ENCODE data around the gene OLFM2.
"Not testable (repeated sequence)": the region's sequence is repeated elsewhere in the genome, so short reads cannot be mapped to it uniquely, and the experiment has no call there.

OLFM2 gene

GRCh38 chr19:9936326-9937000 is at the start of gene OLFM2:
OLFM2 (minus strand) TSS chr19:9936515; CDS start chr19:9936366, 149 bp downstream.
- no peak for DNase-seq

- no peak for DNase-seq
Observed at GRCh38 chr19:9981406-9982260, 45.3 kb upstream of the OLFM2 start.

GRCh38 chr19:9972103-9972502 is 35.8 kb upstream of the OLFM2 start:
- no peak for DNase-seq

- DNase-seq, result no peak
Observed at GRCh38 chr19:9971166-9971897, 35.0 kb upstream of the OLFM2 start.

DNA sequence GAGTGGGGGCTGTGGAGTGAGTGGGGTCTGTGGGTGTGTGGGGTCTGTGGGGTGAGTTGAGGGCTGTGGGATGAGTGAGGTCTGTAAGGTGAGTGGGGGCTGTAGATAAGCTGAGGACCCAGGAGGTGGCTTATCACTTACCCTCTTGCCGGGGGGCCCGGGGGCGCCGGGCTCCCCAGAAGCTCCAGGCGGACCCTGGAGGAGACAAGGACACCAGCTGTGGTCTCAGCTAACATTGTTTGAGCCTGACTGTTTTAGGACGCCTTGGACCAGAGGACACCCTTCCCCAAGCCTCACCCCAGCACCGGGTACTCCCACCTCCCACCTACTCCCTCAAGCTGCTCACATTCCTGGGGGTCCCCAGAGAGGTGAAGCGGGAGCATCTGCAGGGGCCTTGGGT is 34.2 kb upstream of the OLFM2 start:
- DNase-seq, result no peak

- no peak for DNase-seq
Observed at GRCh38 chr19:9969688-9969975, 33.3 kb upstream of the OLFM2 start.

DNA sequence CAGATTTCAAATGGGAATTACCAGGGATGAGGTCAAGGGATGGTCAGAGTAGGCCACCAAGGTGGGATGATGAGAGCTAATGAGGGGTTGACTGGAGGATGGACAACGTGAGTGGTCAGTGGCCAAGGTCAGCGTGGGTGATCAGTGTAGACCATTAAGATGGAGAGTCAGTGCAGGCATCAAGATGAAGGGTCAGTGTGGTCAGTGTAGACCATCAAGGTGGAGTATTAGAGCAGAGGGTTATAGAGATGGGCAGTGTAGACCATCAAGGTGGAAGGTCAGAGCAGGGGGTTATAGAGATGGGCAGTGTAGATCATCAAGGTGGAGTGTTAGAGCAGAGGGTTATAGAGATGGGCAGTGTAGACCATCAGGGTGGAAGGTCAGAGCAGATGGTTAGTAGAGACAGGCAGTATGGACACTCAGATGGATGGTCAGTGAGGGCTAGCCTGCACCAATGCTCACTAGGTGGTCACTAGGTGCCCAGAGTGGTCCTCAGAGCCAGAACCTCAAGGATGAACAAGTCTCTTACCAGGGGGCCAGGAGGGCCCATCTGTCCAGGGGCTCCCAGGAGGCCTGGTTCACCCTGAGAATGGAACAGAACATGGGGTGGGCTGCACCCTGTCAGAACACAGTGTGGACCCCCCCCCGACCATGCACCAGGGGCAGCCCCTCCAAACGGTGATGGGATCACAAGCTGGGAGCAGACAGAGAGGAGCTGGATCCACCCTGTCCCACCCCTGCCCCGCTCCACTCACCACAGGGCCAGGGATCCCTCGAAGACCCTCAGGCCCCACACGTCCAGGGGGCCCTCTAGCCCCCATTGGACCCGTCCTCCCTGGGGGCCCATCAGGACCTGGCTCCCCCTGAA is 32.7 kb upstream of the OLFM2 start:
- no peak for DNase-seq

- DNase-seq, result no peak
Observed at GRCh38 chr19:9967326-9967725, 31.0 kb upstream of the OLFM2 start.

DNA sequence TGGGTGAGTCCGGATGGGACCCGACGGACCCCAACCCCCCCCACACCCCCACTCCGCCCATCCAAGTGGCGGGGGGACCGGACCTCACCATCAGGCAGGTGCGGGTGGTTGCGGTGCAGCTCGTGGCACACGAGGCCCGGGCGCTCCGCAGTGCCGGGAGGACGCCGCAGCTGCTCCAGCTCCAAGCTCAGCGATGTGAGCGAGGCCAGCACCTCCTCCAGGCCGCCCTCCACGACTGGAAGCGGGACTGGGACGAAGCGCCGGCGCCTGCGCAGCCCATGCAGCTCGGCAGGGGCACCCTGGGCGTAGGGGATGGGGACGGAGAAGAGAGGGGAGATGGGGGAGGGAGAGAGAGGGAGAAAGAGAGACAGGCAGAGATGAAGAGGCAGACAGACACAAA is 30.1 kb upstream of the OLFM2 start:
- no peak for DNase-seq

GRCh38 chr19:9966024-9966423 is 29.7 kb upstream of the OLFM2 start:
- DNase-seq, result no peak

DNA sequence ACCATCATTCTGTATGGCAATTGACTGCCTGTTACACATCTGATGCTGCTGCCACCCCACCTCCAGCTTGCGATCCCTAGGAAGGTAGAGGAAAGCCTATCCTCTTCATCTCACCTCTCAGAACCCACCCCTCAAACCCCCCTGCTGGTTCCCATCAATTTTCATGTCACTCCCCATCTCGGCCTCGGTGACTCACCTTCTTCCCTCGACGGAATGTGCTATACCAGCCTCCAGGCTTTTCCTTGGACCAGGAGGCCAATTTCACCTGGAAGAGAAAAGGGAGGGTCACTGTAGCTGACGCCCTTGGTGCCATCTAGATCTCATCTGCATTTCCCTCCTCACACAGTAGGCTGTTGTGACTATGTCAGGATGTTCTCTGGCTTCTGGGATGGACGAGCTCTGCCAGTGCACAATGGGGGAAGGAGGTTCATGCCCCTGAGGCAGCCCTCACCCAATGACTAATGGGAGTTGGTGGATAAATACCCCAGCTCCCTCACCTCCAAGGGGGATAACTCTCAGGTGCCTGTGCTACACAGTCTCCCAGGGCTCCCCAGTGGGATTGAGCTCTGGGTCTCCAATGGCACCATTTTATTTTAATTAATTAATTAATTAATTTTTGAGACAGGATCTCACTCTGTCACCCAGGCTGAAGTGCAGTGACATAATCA is 26.4 kb upstream of the OLFM2 start:
- no peak for DNase-seq

GRCh38 chr19:9961103-9961502 is 24.8 kb upstream of the OLFM2 start:
- DNase-seq, result no peak

DNA sequence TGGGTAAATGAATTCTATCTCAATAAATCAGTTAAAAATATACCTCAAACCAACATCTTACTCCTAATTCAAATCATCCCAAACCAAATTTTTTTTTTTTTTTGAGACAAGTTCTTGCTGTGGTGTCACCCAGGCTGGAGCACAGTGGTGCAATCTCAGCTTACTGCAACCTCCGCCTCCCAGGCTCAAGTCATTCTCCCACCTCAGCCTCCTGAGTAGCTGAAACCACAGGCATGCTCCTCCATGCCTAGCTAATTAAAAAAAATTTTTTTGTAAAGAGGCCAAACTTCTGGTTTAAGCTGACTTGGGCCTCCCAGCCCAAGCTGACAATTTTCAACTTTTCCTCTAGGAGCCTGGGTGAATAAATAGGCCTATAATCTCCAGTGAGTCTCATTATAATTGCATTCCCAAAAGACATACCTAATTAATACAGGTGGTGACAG is 22.1 kb upstream of the OLFM2 start:
- DNase-seq, result no peak

DNA sequence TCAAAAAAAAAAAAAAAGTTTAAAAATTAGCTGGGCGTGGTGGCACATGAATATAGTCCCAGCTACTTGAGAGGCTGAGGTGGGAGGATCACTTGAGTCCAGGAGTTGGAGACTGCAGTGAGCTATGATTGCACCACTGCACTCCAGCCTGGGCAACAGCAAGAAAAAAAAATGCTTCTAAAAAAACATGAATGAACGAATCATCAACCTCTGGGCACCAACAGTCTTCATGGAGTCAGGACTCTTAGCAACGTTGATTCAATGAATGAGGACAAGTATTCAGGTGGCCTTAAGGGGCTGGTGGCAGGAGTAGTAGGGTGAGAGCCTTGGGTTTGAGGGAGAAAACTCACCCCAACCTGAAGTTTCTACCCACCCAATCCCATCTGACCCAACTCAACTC is 20.6 kb upstream of the OLFM2 start:
- DNase-seq, result no peak

DNA sequence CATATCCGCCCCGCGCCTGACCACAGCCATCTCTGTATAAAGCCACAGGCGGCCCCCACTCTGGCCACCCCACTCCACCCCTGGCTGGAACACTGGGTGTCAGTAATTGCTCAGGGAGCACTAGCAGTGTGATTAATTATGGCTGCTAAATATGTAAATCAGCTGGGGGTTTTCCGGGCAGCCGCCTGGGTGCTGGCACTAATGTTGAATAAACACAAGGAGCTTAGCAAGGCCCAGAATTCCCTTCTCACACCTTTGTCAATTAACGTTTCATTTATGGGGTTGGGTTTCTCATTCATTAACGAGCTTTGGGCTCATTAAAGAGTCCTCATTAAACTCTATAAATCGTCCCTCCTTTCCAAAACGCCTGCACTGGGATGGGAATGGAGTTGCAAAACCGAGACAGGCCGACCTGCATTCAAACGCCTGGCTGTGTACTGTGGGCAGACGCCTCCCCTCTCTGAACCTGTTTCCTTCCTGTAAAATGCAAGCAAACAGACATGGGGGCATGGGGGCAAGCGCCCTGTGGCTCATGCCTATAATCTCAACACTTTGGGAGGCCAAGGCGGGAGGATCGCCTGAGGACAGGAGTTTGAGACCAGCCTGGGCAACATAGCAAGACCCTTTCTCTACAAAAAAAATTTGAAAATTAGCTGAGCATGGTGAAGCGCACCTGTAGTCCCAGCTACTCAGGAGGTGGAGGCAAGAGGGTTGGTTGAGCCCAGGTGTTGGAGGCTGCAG is 17.7 kb upstream of the OLFM2 start:
- DNase-seq, result no peak

DNA sequence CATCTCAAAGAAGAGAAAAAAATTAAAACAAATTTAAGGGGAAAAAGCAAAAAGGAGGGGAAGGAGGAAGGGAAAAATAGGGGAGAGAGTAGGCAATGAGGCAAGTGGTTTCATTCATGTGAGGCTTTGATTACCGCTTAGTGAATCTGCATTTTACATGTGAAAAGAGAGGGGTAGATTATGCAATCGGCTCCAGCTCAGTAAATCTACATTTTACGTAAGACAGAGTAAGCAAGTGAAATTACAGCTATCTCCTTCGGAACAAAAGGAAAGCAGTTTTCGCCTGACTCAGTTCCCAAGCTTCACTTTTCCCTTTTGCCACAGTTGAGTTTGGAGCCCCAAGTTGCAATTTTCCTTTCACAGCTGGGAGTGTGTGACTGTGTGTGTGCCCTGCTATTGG is 16.0 kb upstream of the OLFM2 start:
- DNase-seq, result no peak

- DNase-seq, result no peak
Observed at GRCh38 chr19:9947441-9947840, 11.1 kb upstream of the OLFM2 start.

DNA sequence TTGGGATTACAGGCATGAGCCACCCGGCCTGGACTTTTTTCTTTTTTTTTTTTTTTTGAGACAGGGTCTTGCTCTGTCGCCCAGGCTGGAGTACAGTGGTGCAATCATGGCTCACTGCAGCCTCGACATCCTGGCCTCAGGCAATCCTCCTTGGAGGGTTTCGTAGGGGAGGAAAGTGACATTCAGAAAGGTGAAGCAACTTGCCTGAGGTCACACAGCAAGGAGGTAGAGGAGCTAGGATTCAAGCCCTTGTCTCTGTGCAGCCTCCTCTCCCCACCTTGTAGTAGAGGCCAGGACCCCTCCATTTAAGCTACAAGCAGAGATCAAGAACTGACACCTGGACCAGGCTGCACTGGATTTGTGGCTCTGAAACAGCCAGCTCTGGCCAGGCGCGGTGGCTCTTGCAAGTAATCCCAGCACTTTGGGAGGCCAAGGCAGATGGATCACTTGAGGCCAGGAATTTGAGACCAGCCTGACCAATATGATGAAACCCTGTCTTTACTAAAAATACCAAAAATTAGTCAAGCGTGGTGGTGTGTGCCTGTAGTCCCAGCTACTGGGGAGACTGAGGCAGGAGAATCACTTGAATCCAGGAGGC is 10.3 kb upstream of the OLFM2 start:
- DNase-seq, result not testable (repeated sequence)

- DNase-seq, result no peak
Observed at GRCh38 chr19:9945319-9945966, 9.1 kb upstream of the OLFM2 start.

DNA sequence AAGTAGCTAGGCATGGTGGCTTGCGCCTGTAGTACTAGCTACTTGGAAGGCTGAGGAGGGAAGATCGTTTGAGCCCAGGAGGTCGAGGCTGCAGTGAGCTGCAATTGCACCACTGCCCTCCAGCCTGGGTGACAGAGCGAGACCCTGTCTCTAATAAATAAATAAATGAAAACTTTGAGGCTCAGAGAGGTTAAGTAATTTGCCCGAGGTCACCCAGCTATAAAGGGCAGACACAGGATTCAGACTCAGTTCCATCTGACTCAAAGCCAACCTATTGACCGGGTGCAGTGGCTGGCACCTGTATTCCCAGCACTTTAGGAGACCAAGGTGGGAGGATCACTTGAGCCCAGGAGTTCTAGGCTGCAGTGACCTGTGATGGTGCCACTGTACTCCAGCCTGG is 7.4 kb upstream of the OLFM2 start:
- DNase-seq, result no peak

- DNase-seq, result no peak
Observed at GRCh38 chr19:9941671-9942070, 5.4 kb upstream of the OLFM2 start.
